HG03025 (cell line): Measurements from ENCODE around the gene DDX10.
A peak's percentile ranks its signal among the peaks of the same experiment; 100 is the strongest.
"Not testable (repeated sequence)": the region's sequence is repeated elsewhere in the genome, so short reads cannot be mapped to it uniquely, and the experiment has no call there.

Experiments used
- ATAC-seq: cut with Tn5 transposase; IDR thresholded peaks from one replicate; pipeline ENCODE4 v1.9.1; 2021; ENCODE audit warnings: mild to moderate bottlenecking, moderate library complexity; ENCODE audit not compliant: unreplicated experiment, low FRiP score

Gene DDX10

DNA sequence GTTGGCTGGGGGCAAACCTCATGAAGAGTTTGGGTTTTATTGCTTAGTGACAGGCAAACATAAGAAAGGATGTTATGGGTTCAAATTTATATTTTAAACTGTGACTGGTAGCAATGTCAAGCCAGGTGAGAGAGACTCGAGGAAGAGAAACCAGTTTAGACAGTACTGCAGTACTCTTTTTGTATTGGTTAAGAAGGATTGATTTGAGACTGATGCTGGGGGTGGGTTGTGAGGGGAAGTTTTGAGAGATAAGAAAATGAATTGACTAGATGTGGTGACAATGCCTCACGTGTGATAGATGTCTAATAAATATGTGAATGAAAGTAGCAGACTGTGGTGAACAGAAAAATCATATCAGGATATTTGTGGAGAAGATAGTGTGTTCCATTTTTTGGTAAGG is 142.4 kb downstream of the DDX10 start:
- no peak for ATAC-seq

DNA sequence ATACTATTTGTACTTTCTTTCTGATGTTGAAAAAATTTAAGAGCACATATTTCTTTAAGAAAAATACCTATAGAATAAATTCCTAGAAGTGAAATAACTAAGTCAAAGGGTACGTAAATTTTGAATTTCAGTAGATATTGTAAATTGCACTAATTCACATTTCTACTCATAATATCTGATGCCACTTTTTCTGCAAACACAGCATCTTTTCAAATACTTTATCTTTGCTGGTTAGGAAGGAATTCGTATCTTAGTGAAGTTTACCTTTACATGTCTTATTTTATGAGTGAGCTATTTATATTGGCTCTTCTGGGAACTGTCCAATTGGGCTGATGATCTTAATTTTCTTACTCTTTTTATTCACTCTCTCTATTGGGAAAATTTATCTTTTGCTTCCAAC is 148.2 kb downstream of the DDX10 start:
- no peak for ATAC-seq

DNA sequence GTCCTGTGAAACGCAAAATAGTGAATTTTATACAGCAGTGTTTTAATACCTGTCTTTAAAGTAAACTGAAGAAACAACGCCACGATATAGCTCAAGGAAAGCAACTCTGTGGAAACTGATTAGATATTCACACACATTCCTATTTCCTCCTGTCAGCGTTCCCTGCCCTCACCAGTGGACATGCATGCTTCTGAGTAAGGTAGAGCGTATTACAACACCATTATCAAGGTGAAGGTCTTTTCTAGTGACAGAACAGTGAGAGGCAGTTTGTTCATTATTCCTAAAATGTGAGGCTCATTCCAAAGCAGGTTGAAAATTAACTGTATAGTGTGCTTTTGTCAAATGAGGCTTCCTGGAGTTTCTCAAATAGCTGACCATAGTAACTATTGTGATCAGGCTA is 153.1 kb downstream of the DDX10 start:
- no peak for ATAC-seq

GRCh38 chr11:108818971-108819370 is 154.1 kb downstream of the DDX10 start:
- ATAC-seq, result no peak

DNA sequence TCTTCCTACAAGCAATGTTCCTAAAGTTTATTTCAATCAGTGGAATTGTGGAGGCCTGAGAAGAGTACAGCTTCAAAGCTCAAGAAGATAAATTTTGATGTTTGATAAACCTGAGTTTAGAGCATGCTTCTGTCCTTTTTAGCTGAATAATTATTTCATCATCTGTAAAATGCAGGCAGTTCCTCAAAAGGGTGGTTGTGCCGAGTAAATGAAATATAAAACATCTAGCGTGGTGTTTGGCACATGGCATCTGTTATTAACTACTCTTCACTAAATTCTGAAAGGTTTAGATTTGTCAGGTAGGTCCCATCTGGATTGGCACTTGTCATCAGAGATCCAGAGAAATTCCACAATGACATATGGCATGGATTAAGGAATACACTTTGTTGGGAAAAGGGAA is 155.1 kb downstream of the DDX10 start:
- no peak for ATAC-seq

DNA sequence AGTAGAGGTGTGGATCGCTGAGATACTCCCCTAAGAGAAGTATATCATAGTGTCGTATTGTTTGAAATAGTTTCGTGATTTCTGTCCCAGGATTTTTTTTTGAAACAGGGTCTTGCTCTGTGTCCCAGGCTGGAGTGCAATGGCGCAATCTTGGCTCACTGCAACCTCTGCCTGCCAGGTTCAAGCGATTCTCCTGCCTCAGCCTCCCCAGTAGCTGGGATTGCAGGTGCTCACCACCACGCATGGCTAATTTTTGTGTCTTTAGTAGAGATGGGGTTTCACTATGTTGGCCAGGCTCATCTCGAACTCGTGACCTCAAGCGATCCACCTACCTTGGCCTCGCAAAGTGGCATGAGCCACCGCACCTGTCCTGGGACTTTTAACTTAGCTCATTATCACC is 159.1 kb downstream of the DDX10 start:
- ATAC-seq, result not testable (repeated sequence)

- ATAC-seq, result no peak
Measured at GRCh38 chr11:108824545-108824944, 159.7 kb downstream of the DDX10 start.

DNA sequence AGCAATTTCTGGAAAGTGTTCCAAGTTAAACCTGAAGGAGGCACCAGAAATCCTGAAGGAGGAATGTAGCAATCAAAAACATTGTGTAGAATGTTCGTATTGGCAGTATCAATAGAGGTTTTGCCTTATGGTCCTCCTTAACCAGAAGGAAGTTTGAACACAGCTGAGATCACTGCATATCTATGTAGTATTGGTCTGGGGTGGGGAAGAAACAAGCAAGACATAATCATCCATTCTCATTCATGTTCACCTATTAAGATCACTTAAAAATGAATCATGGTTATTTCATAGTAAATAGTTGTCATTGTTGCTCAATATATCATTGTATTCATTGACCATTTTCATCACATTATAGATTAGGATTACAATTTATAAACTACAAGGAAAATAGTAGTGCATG is 160.5 kb downstream of the DDX10 start:
- no peak for ATAC-seq

DNA sequence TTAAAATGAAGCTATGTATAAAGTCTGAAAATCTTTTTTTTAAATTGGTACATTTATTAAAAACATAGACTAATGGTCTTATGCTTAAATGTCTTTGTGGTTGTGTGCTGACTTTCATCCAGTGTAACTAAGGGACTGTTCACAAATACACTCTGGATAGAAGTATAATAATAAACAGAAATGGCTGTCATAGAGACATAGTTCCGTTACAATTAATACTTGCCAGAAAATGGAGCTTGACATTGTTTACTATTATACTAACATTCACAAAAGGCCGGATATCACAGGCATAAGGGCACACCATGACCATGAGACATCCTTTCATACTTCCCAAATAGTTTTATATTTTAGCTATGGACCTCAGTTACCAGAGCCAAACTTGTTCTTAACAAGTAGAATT is 161.3 kb downstream of the DDX10 start:
- ATAC-seq, result no peak

- no peak for ATAC-seq
Measured at GRCh38 chr11:108835624-108836023, 170.8 kb downstream of the DDX10 start.

DNA sequence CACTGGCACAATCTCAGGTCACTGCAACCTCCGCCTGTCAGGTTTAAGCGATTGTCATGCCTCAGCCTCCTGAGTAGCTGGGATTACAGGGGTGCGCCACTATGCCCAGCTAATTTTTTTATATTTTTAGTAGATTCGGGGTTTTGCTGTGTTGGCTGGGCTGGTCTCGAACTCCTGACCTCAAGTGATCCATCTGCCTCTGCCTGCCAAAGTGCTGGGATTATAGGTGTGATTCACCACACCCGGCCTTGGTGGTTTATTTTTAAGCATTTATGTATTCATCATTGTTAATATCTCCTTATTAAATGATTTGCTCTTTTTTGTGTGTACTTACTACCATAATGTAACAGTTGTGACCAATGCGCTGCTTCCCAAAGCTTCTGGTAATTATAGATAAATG is 171.7 kb downstream of the DDX10 start:
- no peak for ATAC-seq

- ATAC-seq, result no peak
Measured at GRCh38 chr11:108838102-108838791, 173.4 kb downstream of the DDX10 start.

GRCh38 chr11:108838792-108839105 is 173.9 kb downstream of the DDX10 start:
- no peak for ATAC-seq

DNA sequence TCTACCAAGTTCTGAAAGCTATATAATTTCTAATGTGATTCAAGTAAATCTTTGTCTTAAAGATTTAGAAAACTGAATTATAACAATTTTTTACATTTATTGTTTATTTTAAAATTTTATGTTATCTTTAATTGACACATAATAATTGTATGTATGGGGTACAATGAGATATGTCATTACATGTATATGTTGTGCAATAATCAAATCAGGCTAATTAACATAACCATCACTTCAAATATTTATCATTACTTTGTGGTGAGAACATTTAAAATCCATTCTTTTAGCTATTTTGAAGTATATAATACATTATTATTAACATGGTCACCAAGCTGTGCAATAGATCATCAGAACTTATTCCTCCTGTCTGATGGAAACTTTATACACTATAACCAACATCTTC is 181.1 kb downstream of the DDX10 start:
- no peak for ATAC-seq

DNA sequence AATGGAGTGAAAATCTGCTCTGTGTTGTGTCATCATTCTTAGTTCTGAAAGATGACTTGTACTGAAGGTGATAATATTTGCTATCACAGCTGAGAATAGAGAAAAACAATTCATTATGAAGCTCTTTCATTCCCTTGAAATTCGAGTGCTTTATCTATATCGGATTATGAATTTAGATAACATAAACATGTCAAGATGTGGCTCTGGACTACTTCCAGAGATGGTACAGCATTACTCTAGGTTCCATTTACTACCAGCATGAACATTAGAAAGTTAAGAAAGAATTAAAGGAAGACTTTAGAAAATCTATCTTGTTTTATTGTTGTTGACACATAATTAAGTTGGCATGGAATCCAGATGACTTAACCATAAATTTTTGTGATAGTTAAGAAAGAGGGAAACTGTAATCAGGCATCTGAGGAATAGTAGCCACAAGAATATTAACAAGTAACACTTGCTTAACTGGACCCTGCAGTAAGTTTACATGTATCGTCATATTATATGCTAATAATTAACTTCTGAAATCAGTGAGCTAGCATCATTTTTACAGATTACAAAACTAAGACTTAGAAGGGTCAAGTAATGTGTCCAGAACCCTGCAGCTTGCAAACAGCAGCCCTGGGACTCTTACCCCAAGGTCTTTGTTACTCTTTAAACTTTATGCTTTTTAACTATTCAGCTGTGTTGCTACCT is 182.6 kb downstream of the DDX10 start:
- no peak for ATAC-seq

- ATAC-seq, result no peak
Measured at GRCh38 chr11:108851781-108852180, 186.9 kb downstream of the DDX10 start.

DNA sequence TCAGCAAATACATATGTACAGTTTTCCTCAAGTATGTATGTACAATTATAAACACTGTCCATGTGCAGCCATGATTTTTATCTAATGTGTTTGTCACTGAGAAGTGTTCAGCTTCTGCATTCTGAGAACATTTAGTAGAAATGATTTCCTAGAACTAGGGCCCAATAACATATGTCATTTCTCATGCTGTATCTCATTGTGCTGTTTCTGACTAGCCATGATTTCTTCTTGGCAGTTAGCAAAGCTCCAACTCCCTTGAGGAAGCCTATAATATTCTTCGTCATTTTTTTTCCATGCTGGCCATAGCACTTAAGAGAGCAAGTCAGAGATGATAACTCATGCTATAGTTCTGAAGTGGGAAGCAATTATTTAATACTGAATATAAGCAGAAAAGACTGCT is 187.8 kb downstream of the DDX10 start:
- no peak for ATAC-seq

- ATAC-seq, result no peak
Measured at GRCh38 chr11:108853151-108853550, 188.3 kb downstream of the DDX10 start.

DNA sequence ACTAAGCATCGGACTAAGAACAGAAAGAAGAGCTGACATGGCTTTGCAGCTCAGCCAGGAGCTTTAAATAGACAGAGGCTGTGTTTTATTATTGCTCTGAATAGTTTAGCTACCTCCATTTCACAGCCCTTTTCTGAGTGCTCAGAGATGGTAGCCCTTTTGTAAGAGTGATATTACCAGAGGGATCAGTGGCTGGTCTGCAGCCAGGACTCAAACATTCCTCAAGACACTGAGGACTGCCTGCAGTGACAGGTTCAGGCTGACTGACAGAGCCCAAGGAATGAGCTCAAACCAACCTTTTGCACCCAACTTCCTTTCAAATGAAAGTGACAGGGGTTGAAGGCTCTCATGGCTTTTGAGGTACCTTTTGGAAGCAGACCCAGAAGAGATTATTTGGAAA is 189.0 kb downstream of the DDX10 start:
- ATAC-seq, result peak; percentile 46

GRCh38 chr11:108854346-108854745 is 189.5 kb downstream of the DDX10 start:
- peak; percentile 94 for ATAC-seq

GRCh38 chr11:108857382-108857781 is 192.5 kb downstream of the DDX10 start:
- no peak for ATAC-seq

DNA sequence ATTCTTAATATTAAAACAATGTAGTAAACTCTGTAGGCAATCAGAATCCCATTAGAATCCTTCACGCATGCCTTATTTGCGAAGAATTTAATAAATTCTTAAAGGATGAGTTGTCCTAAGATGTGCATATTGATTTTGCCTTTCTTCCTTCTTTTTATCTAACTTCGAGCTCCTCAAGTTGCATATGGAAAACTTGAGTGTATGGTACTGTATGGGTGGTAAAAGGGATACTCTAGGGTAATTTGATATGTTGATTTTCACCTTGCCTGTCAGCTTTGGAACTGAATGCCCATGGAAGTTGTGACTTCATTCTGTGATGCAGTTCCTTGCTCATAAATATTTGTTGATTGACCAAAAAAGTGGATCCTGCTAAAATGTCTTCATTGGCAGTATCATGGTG is 193.8 kb downstream of the DDX10 start:
- no peak for ATAC-seq

GRCh38 chr11:108859510-108859909 is 194.6 kb downstream of the DDX10 start:
- ATAC-seq, result no peak
